Ramos (cell line): ENCODE results near the gene TRIM34.
"Not testable (repeated sequence)": the region's sequence is repeated elsewhere in the genome, so short reads cannot be mapped to it uniquely, and the experiment has no call there.

Experiments used
- in situ Hi-C: fragments of 300-500 bp; cut with MboI; formaldehyde crosslinking; loops from one replicate; pipeline ENCODE4 v1.14.3; 2022; ENCODE audit warnings: low sequenced_read_pairs; ENCODE audit not compliant: unreplicated experiment

The TRIM34 gene

GRCh38 chr11:5624489-5625279 is at the start of gene TRIM34:
Gene TRIM34 (plus strand): TSS chr11:5625001. CDS start chr11:5632332, 7,331 bp downstream.
- in situ Hi-C loops: loop anchor here (25.0 kb wide), 1 partner anchor 188 kb away; the partner anchor contains the start of gene OR52N2

GRCh38 chr11:5575152-5575551 is 49.6 kb upstream of the TRIM34 start:
- in situ Hi-C loops: no loop called here

GRCh38 chr11:5577101-5577500 is 47.7 kb upstream of the TRIM34 start:
- in situ Hi-C loops: no loop called here

GRCh38 chr11:5580577-5580976 is 44.2 kb upstream of the TRIM34 start, which contains the start of gene OR52B6:
Gene OR52B6 (plus strand): TSS chr11:5580877. CDS start chr11:5580877, 0 bp downstream.
- in situ Hi-C loops: no loop called here

- in situ Hi-C loops: no loop called here
Observed at GRCh38 chr11:5581014-5581413, 43.8 kb upstream of the TRIM34 start.

- in situ Hi-C loops: not testable (repeated sequence)
Observed at GRCh38 chr11:5584458-5584857, 40.3 kb upstream of the TRIM34 start.

- in situ Hi-C loops: not testable (repeated sequence)
Observed at GRCh38 chr11:5589906-5590305, 34.9 kb upstream of the TRIM34 start.

- in situ Hi-C loops: no loop called here
Observed at GRCh38 chr11:5591613-5592012, 33.2 kb upstream of the TRIM34 start.

GRCh38 chr11:5592615-5593014 is 32.2 kb upstream of the TRIM34 start:
- in situ Hi-C loops: no loop called here

- in situ Hi-C loops: no loop called here
Observed at GRCh38 chr11:5593146-5593545, 31.7 kb upstream of the TRIM34 start.

GRCh38 chr11:5596607-5597201 is 28.1 kb upstream of the TRIM34 start, which contains the start of gene TRIM6:
Gene TRIM6 (plus strand): TSS chr11:5596637. CDS start chr11:5596898, 261 bp downstream.
- in situ Hi-C loops: no loop called here

- in situ Hi-C loops: no loop called here
Observed at GRCh38 chr11:5597953-5598352, 26.8 kb upstream of the TRIM34 start.

- in situ Hi-C loops: loop anchor here (25.0 kb wide), 1 partner anchor 212 kb away; the partner anchor contains the start of gene OR52N2
Observed at GRCh38 chr11:5600374-5600851, 24.4 kb upstream of the TRIM34 start.

GRCh38 chr11:5602791-5603190 is 22.0 kb upstream of the TRIM34 start:
- in situ Hi-C loops: loop anchor here (25.0 kb wide), 1 partner anchor 210 kb away; the partner anchor contains the start of gene OR52N2

GRCh38 chr11:5603326-5603725 is 21.5 kb upstream of the TRIM34 start:
- in situ Hi-C loops: loop anchor here (25.0 kb wide), 1 partner anchor 209 kb away; the partner anchor contains the start of gene OR52N2

GRCh38 chr11:5604896-5605295 is 19.9 kb upstream of the TRIM34 start:
- in situ Hi-C loops: loop anchor here (25.0 kb wide), 1 partner anchor 207 kb away; the partner anchor contains the start of gene OR52N2

- in situ Hi-C loops: loop anchor here (25.0 kb wide), 1 partner anchor 206 kb away; the partner anchor contains the start of gene OR52N2
Observed at GRCh38 chr11:5605849-5606248, 19.0 kb upstream of the TRIM34 start.

- in situ Hi-C loops: loop anchor here (25.0 kb wide), 1 partner anchor 203 kb away; the partner anchor contains the start of gene OR52N2
Observed at GRCh38 chr11:5608808-5609207, 16.0 kb upstream of the TRIM34 start.

- in situ Hi-C loops: loop anchor here (25.0 kb wide), 1 partner anchor 202 kb away; the partner anchor contains the start of gene OR52N2
Observed at GRCh38 chr11:5610446-5610845, 14.4 kb upstream of the TRIM34 start.

- in situ Hi-C loops: loop anchor here (25.0 kb wide), 1 partner anchor 201 kb away; the partner anchor contains the start of gene OR52N2
Observed at GRCh38 chr11:5611627-5612026, 13.2 kb upstream of the TRIM34 start.
